OCI-LY1 (cell line): ENCODE data around the gene C4orf51.

ENCODE experiments used
- H2AFZ ChIP-seq: fragments of 200-600 bp; sonication (generic), shearing (Covaris generic); 2 replicates; pipeline ENCODE4 v1.6.0; 2014; ENCODE audit warnings: antibody characterized with exemption, mild to moderate bottlenecking, low read length
- H3F3A ChIP-seq: fragments of 200-600 bp; sonication (generic), shearing (Covaris generic); 2 replicates; pipeline ENCODE4 v1.6.0; 2014; ENCODE audit warnings: mild to moderate bottlenecking, antibody characterized with exemption, low read length, moderate library complexity; ENCODE audit not compliant: insufficient read depth
- H3K27ac ChIP-seq: fragments of 200-600 bp; sonication (generic); 2 replicates; pipeline ENCODE4 v1.5.1; 2014; ENCODE audit warnings: low read length, mixed run types, mild to moderate bottlenecking, low read depth; ENCODE audit not compliant: poor library complexity, severe bottlenecking
- H3K27me3 ChIP-seq: fragments of 200-600 bp; sonication (generic); 2 replicates; pipeline ENCODE4 v1.6.0; 2014; ENCODE audit warnings: antibody characterized with exemption, mild to moderate bottlenecking, low read length, moderate library complexity; ENCODE audit not compliant: insufficient read depth
- H3K36me3 ChIP-seq: fragments of 200-600 bp; sonication (generic); 2 replicates; pipeline ENCODE4 v1.6.1; 2014; ENCODE audit warnings: mild to moderate bottlenecking, antibody characterized with exemption, low read length, moderate library complexity, mixed read lengths; ENCODE audit not compliant: insufficient read depth
- H3K4me1 ChIP-seq: fragments of 200-600 bp; sonication (generic); 2 replicates; pipeline ENCODE4 v1.5.1; 2014; ENCODE audit warnings: mild to moderate bottlenecking, low read length, moderate library complexity; ENCODE audit not compliant: insufficient read depth, severe bottlenecking
- H3K4me2 ChIP-seq: fragments of 200-600 bp; sonication (generic), shearing (Covaris generic); 2 replicates; pipeline ENCODE4 v1.6.1; 2014; ENCODE audit warnings: low read length
- H3K4me3 ChIP-seq: fragments of 200-600 bp; sonication (generic); 2 replicates; pipeline ENCODE4 v1.5.1; 2014; ENCODE audit warnings: low read length, low read depth, mild to moderate bottlenecking, mixed read lengths; ENCODE audit not compliant: poor library complexity, severe bottlenecking
- H3K79me2 ChIP-seq: fragments of 200-600 bp; shearing (Covaris generic); 2 replicates; pipeline ENCODE4 v1.6.1; 2016; ENCODE audit warnings: mixed run types, low read length, mixed read lengths; ENCODE audit not compliant: insufficient read depth
- H3K9ac ChIP-seq: fragments of 200-600 bp; sonication (generic), shearing (Covaris generic); 2 replicates; pipeline ENCODE4 v1.6.1; 2014; ENCODE audit warnings: mild to moderate bottlenecking, low read length, mixed read lengths
- H3K9me2 ChIP-seq: fragments of 200-600 bp; sonication (generic), shearing (Covaris generic); 2 replicates; pipeline ENCODE4 v1.6.1; 2014; ENCODE audit warnings: low read depth, mild to moderate bottlenecking, low read length, mixed read lengths
- H3K9me3 ChIP-seq: fragments of 200-600 bp; shearing (Covaris generic); 2 replicates; pipeline ENCODE4 v1.6.1; 2014; ENCODE audit warnings: low read length, mixed read lengths
- H4K20me1 ChIP-seq: fragments of 200-600 bp; sonication (generic), shearing (Covaris generic); 2 replicates; pipeline ENCODE4 v1.6.0; 2016; ENCODE audit warnings: mild to moderate bottlenecking, low read length; ENCODE audit not compliant: insufficient read depth
- CTCF ChIP-seq: fragments of 200-600 bp; sonication (generic), shearing (Covaris generic); IDR thresholded peaks from 2 replicates; pipeline ENCODE4 v1.5.1; 2017; ENCODE audit warnings: mild to moderate bottlenecking, antibody characterized with exemption, low read length, moderate library complexity, mixed read lengths
- EZH2 ChIP-seq: fragments of 200-600 bp; sonication (generic), shearing (Covaris generic); IDR thresholded peaks from 2 replicates; pipeline ENCODE4 v1.8.0; 2017; ENCODE audit warnings: borderline replicate concordance, mixed run types, mild to moderate bottlenecking, antibody characterized with exemption, low read length, moderate library complexity, mixed read lengths

C4orf51 gene

GRCh38 chr4:145781351-145781750, 101.4 kb downstream of the C4orf51 start:
- Histone ChIP-seq H3K27ac (no peak overlapping the region), H3F3A (no peaks in the 10 kb centered on the region), H2AFZ (no peak overlapping the region), H3K27me3 (no peaks in the 10 kb centered on the region), H3K36me3 (peaks cover 35% of the 10 kb centered on the region), H3K79me2 (no peaks in the 10 kb centered on the region), H3K9me3 (no peaks in the 10 kb centered on the region), H3K4me2 (no peak overlapping the region), H4K20me1 (no peaks in the 10 kb centered on the region), H3K9ac (no peak overlapping the region), H3K9me2 (no peaks in the 10 kb centered on the region), H3K4me1 (no peaks in the 10 kb centered on the region), H3K4me3 (no peak overlapping the region)
- no peak for TF ChIP-seq CTCF
- no peak for TF ChIP-seq EZH2
